ENCODE results near the gene CAPN8.
"Not testable (repeated sequence)": the region's sequence is repeated elsewhere in the genome, so short reads cannot be mapped to it uniquely, and the experiment has no call there.

The CAPN8 gene

DNA sequence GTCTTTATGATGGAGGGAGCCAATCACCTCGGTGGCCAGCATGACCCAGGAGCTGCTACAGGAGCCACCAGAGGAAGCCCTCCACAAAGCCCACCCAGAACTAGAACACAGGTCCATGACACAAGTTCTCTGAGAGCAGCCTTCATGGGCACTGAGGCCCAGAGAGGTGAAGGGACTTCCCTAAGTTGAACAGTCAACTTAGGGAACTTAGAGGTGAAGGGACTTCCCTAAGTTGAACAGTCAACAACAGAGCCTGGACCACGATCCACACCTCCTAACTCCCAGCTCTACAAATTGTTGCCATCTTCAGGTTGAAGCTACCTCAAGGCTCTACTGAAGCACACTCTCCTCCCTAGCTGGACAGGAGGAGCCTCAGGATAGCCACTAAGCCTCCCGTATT, 139.5 kb downstream of the CAPN8 start:
- DNase-seq (ENCODE audit: low spot score): no peak

DNA sequence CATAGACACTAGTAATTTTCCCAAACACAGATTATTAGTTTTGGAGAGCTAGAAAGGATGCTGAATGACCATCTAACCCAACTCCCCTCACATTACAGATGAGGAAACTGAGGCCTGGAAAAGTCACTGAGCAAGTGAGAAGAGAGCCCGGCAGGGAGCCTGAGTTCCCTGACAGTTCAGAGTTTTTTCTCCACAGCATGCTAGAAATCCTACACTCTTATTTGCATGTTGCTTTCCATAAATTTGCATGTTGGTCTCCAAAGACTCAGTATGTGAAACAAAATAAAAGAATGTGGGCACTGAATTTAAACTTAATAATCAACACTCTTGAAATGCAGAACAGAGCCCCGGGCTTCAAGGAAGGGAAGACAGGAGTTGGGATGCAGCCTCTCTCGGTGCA, 140.0 kb downstream of the CAPN8 start:
- no peak for DNase-seq (ENCODE audit: low spot score)

DNA sequence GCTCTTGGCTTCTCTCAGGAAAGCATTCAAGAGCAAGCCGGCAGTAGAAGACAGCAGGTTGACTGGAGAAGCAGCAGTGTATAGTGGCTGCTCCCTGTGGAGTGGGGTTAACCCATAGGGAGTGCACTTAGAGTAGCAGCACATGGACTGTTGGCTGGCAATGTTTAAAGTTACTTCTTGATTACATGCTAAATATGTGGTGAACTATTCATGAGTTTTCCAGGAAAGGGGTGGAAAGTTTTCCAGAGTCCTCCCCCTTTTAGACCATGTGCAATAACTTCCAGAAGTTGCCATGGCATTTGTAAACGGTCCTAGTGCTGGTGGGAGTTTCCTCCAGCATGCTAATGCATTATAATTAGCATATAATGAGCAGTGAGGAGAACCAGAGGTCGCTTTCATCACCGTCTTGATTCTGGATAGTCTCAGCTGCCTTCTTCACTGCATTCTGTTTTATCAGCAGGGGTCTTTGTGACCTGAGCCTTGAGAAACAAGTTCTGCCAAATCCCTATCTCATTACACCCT, 140.5 kb downstream of the CAPN8 start:
- no peak for DNase-seq (ENCODE audit: low spot score)

DNA sequence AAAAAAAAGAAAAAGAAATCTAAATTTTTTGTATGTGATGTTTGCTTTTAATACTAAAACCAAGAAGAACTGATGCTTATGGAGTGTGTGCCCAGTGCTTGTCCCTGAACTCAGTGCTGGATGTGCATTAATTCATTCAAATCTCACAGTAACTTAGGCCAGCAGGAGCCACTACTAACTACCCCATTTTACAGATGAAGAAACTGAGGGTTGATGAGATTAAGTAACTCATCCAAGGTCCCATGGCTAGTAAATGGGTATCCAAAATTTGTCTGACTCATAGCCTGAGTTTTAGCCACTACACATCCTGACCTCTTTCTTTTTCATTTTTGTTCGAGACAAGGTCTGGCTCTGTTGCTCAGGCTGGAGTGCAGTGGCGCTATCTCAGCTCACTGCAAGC, 144.4 kb downstream of the CAPN8 start:
- no peak for DNase-seq (ENCODE audit: low spot score)

DNA sequence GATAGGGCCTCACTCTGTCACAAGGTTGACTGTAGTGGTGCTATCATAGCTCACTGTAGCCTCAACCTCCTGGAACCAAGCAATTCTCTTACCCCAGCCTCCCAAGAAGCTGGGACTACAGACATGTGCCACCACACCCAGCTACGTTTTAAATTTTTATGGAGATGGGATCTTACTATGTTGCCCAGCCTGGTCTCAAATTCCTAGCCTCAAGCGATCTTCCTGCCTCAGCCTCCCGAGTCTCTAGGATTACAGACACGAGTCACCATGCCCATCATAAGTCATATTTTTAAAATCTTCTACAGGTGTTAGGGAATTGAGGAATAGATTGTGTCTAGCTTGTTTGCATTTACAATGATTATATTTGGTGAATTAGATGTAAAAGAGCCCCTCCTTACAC, 145.3 kb downstream of the CAPN8 start:
- no peak for DNase-seq (ENCODE audit: low spot score)

DNA sequence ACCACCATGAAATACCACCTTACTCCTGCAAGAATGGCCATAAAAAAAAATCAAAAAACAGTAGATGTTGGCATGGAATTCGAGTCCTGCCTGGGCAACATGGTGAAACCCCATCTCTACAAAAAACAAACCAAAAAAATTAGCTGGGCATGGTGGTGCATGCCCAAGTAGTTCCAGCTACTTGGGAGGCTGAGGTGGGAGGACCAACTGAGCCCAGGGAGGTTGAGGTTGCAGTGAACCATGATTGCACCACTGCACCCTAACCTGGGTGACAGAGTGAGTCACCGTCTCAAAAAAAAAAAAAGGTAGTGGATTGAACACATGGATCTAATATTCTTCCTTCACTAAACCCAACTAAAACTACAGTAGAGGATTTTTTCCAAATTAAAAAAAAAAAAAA, 146.4 kb downstream of the CAPN8 start:
- no peak for DNase-seq (ENCODE audit: low spot score)

DNA sequence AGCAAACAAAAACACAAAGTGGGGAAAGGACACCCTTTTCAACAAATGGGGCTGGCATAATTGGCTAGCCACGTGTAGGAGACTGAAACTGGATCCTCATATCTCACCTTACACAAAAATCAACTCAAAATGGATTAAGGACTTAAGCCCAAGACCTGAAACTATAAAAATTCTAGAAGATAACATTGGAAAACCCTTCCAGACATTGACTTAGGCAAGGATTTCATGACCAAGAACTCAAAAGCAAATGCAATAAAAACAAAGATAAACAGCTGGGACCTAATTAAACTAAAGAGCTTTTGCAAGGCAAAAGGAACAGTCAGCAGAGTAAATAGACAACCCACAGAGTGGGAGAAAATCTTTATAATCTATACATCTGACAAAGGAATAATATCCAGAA, 146.9 kb downstream of the CAPN8 start:
- not testable (repeated sequence) for DNase-seq (ENCODE audit: low spot score)

DNA sequence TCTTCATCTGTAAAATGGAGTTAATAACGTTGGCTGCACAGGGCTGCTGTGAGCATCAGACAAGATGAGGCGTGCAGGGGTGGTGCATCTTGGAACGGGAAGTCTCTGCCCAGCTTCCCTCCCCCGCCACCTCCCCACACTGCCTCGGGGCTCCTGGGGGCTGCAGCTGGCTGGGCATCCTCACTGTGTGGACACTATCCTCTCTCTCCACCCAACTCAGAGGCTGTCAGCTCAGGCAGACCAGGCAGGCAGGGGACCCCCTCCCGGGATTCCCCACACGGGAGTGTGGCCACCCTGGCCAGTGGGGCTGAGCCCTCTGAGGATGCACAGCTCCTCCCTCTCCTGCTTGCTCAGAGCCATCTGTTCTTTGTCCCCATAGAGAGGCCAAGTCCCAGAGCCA, 149.6 kb downstream of the CAPN8 start:
- DNase-seq (ENCODE audit: low spot score): no peak

DNA sequence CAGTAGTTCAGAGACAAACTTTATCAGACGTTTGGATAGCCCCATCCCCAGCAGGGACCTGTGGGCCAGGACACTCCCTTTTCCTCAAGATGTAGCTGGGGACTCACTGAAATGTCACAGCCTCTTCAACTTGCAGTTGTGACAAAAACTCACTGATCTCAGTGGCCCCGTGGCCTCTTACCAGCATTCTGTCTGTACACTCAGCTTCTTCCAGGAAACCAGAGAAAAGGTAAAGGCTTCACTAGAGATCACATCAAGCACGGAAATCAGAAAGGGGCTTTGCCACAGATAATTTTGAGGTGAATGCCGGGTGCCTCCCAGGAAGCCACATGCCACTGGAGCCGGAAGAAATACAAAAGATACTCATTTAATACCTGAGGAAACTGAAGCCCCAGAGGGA, 150.1 kb downstream of the CAPN8 start:
- no peak for DNase-seq (ENCODE audit: low spot score)

DNA sequence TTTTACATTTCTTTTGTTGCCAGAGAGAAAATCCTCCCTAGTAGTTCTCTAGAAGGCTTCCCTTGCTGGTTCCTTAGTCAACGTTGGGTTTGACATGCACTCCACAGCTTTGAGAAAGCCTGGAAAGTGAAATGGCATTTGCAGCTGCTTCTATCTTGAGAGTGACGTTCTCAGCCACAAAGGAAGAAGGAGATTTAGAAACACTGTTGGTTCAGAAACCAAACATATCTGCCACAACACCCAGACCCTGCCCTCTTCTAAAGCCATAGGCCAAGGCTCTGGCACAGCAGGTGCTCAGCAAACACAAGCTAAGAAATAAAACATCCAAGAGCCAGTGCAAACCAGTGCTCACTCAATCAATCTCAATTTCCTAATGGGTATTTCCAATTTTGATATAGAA, 150.9 kb downstream of the CAPN8 start:
- no peak for DNase-seq (ENCODE audit: low spot score)

DNA sequence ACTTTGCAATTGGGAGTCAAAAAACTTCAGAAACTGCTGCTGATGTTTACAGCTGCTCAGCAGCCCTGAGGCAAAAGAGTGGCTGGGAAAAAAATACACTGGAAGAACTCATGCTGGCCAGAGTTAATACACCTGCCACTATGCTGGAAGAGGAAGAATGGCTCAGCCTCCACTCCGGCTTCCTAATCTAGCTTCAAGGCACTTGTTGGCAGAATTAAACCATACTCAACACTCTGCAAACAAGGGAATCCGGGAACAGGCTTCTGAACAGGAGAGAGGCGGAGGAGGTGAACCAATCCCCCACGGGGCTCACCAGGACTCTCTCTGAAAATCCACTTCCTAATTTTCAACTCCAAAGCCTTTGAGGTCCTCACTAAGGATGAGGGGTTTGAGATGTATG, 152.2 kb downstream of the CAPN8 start:
- DNase-seq (ENCODE audit: low spot score): no peak

DNA sequence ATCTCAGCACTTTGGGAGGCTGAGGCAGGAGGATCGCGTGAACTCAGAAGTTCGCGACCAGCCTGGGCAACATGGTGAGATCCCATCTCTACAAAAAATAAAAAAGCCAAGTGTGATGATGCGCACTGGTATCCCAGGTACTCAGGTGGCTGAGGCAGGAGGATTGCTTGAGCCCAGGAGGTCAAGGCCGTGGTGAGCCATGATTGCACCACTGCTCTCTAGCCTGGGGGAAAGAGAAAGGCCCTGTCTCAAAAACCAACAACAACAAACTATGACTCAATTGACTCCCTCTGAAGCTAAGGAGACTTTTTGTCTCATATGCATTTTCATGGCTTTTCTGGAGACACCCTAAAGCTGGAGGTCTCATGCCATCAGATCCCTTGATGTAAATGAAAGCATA, 153.4 kb downstream of the CAPN8 start:
- DNase-seq (ENCODE audit: low spot score): no peak

DNA sequence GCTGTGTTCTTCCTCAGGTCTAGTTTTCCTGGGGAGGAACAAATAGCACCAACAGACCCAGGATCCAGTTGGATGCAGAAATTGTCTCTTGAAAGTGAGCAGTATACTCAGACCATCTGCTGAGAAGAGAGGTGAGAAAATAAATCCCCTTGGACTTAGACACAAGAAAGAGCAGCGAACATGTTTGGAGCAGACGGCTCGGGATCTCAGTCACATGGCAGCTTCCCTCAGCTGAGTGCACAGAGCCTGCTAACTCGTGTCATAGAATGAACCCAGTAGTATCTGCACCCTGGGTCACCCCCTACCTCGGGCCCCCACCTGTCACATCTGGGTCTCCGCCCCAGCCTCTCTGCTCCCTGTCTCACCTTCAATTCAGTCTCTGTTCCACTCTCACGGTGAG, 156.7 kb downstream of the CAPN8 start:
- no peak for DNase-seq (ENCODE audit: low spot score)

DNA sequence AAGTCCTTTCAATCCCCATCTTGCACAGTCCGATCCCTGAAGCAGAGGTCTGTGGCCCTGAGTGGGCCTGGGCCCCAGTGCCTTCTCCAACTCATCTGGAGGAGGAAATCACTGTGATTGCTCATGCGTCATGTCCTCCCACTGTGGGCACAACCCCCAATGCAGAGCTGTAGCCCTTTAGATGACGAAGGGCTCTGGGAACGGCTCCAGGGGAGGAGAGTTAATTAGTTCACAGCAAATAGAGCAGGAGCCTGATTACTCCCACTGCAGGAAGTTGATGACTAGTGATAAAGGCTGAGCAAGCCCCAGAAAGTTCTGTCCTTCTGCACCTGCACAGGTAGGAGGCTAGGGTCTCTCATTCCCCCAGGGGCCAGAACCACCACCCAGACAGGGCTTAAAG, 160.8 kb downstream of the CAPN8 start:
- no peak for DNase-seq (ENCODE audit: low spot score)

DNA sequence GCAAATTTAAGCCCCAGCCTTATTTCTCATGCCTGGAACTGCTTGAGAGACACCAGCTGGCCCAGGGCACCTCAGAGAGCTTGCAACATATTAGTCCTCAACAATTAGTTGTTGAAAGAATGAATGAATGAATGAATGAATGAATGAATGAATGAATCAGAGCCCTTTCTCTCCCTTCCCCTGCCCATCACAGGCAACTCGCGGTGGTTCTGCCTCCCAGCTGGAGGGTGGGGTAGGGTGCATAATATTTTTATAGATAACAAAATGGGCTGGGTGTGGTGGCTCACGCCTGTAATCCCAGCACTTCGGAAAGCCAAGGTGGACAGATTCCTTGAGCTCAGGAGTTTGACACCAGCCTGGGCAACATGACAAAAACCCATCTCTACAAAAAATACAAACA, 162.2 kb downstream of the CAPN8 start:
- DNase-seq (ENCODE audit: low spot score): no peak

DNA sequence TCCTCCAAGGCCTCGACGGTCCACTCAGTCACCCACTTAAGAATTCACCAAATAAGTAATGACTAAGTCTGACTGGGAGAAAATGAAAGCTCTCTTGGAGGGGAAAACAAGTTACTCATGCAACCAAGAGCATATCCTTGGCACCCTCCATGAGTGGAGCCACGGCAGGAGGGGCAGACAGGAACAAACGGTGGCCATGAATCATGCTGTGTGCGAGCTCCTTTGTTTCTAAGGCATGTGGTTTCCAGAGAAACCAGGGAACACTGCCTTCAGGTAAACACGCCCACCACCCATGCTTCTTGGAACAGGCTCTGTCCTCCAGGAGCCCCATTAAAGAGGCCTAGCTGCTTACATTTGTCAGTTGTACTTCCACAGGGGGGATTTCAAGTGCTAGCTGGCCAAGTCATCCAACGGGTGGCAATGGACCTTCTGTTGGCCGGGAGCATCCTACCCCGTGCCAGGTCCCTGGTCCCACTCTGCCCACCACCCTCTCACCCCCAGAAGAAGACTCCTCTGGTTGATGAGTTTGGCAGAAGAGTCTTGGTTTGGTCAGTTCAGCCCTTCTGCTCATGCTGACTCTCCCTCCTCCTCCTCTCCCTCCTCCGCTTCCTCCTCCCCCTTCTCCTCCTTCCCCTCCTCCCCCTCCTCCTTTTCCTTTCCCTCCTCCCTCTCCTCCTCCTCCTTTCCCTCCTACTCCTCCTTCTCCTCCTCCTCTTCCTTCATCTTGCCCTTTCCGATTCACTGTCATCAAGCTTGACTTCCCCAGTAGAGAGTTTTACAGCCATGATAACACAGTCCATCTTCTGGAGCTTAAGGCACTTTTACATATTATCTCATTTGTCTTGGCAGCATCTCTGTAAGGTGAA, 164.7 kb downstream of the CAPN8 start:
- DNase-seq (ENCODE audit: low spot score): no peak

DNA sequence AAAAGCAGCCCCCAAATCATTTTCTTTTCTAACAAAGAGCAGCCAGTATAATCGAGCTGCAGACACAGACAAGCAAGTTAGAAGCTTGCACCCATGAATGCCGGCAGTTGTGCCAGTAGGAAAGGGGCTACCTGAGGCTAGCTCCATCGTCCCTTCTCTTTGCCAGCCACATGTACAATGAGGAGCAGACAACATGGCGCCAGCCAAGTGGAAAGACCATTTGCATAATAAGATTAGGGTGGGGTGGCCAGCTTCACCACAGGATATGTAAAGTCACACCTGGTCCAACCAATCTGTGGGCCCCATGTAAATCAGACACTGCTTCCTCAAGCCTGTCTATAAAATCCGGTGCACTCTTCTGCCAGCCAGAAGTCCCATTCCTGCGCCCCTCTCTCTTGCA, 168.6 kb downstream of the CAPN8 start:
- no peak for DNase-seq (ENCODE audit: low spot score)

DNA sequence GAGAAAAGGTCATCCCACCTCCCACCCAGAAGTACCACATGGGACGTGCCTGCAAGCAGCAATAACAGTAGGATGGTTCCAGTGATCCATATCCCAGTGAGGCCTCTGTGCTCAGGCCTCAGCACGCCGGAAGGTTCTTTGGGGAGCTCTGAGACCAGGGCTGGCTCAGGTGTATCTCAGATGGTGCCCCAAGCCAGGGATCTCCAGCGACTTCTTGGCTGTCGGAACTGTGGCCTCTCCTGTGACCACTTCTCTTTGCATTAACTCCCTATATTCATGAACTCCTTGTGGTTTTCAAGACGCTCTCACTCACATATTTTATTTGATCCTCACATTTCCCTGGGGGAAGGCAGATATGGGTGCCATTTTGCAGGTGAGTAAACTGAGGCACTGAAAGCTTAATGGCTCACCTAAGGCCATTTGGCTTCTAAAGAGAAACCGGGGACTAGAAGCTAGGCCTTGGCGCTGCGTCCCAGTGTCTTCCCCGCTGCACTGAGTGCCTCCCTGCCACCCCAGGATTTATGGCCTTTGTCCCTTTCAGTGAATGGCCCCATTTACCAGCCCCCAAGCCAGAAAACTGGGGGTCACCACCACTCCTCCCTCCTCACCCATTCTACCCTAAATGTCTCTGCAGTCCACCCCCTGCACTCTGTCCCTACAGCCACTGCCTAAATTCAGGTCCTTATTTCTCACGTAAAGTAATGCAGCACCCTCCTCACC, 170.4 kb downstream of the CAPN8 start:
- DNase-seq (ENCODE audit: low spot score): no peak

DNA sequence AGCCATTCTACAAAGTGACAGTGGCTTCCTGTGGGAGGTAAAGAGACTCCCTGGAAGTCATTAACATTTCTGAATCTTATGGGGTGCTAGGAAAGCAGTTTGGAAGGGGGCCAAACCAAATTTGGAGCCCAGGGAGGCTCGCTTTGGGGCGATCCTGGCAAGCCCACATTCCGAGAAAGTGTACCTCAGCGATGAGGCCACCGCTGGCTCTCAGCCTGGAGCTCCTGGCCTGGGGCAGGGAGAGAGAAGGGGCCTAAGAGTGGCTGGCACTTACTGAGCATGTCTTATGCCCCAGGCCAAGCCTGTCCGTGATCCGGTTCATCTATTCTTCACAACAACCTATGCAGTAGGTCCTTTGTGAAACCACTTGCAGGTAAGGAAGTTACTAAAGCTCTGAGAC, 173.5 kb downstream of the CAPN8 start:
- no peak for DNase-seq (ENCODE audit: low spot score)

All from HuH-7 (cell line).